ENCODE data around the gene NAA40. TPM values are rescaled to one million over a fixed set of nuclear protein-coding genes. Genes with fewer than 3 reads are reported as not detected.

Gene NAA40
- total and polyA plus RNA-seq, 2 of the 13 experiments (the other 11 are each of a cell fraction or from before 2014, with no cell fraction given), result 11.1 to 17.9 TPM

DNA sequence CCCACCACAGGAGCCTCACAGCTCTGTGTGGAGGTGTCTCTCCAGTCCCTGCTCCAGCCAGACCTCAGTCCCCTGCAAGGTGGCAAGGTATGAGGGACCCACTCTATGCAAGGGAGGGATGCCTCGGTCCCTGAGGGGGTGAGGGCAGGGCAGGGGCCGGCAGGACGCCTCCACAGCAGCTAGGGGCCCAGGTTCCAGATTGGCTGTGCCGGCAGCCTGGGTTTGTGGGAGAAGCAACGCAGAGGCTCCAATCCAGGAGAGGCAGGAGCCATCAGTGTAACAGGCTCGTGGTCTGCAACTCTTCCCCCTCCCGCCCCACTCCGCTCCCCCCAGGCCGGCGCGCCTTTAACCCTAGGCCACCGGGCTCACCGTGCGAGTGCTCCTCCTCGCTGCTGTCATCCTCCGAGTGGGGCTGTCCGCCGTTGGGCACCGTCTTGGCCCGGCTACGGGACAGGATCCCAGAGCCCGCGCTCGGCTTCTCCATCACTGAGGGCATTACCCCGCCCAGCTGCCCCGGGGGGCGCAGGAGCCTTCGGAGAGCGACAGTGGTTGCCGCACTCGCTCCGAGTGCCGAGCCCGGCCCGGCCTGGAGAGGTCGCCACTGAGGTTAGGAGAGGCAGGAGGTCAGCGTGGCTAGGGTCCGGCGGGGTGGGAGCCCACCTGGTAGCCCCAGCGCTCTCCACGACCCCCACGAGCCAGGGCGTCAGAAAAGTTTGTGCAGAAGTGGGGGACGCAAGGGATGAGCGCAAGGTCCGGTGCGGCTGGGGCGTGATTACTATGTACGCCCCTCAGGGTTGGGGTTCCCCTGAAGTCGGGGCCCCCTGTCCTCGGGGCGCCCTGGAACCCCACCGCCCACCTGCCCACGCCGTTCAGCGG is 22.6 kb upstream of the NAA40 start (continued):
- TF ChIP-seq, protein P1, sequence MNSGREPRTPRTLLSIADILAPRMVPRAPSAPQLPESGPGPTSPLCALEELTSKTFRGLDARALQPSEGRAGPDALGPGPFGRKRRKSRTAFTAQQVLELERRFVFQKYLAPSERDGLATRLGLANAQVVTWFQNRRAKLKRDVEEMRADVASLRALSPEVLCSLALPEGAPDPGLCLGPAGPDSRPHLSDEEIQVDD (CRISPR knock-in tag; IDR thresholded peaks at IDR 0.05; ENCODE audit: borderline replicate concordance), result no peak
- TF ChIP-seq, protein P2, sequence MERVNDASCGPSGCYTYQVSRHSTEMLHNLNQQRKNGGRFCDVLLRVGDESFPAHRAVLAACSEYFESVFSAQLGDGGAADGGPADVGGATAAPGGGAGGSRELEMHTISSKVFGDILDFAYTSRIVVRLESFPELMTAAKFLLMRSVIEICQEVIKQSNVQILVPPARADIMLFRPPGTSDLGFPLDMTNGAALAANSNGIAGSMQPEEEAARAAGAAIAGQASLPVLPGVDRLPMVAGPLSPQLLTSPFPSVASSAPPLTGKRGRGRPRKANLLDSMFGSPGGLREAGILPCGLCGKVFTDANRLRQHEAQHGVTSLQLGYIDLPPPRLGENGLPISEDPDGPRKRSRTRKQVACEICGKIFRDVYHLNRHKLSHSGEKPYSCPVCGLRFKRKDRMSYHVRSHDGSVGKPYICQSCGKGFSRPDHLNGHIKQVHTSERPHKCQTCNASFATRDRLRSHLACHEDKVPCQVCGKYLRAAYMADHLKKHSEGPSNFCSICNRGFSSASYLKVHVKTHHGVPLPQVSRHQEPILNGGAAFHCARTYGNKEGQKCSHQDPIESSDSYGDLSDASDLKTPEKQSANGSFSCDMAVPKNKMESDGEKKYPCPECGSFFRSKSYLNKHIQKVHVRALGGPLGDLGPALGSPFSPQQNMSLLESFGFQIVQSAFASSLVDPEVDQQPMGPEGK (CRISPR knock-in tag; IDR thresholded peaks at IDR 0.05), result peak; percentile 74
- TF ChIP-seq SRY (CRISPR knock-in tag; IDR thresholded peaks at IDR 0.05) (peak; percentile 70; the same call in 1 of the 2 replicates), ZNF724P (CRISPR knock-in tag; IDR thresholded peaks at IDR 0.05; ENCODE audit: borderline replicate concordance) (0 out of 2 replicates have a peak, but pooled peaks have one; percentile 44), PPARG (CRISPR knock-in tag; conservative IDR thresholded peaks at IDR 0.05) (no peak), ZNF331 (CRISPR knock-in tag; IDR thresholded peaks at IDR 0.05) (0 out of 2 replicates have a peak, but pooled peaks have one; percentile 14), SOX5 (CRISPR knock-in tag; IDR thresholded peaks at IDR 0.05; ENCODE audit: borderline replicate concordance) (peak; percentile 11; the same call in 1 of the 2 replicates), ZKSCAN1 (IDR thresholded peaks at IDR 0.05; ENCODE audit: low read length) (no peak), ISX (CRISPR knock-in tag; conservative IDR thresholded peaks at IDR 0.05) (no peak), GATAD1 (CRISPR knock-in tag; IDR thresholded peaks at IDR 0.05) (peak; percentile 19; the same call in 1 of the 2 replicates), ZNF564 (CRISPR knock-in tag; IDR thresholded peaks at IDR 0.05) (0 out of 2 replicates have a peak, but pooled peaks have one; percentile 13), CBFB (CRISPR knock-in tag; IDR thresholded peaks at IDR 0.05) (0 out of 2 replicates have a peak, but pooled peaks have one; percentile 13), ZMYM3 (CRISPR knock-in tag; IDR thresholded peaks at IDR 0.05) (peak; percentile 44; the same call in 1 of the 2 replicates)
- TF ChIP-seq, protein P3, sequence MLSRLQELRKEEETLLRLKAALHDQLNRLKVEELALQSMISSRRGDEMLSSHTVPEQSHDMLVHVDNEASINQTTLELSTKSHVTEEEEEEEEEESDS (CRISPR knock-in tag; IDR thresholded peaks at IDR 0.05; ENCODE audit: borderline replicate concordance), result no peak
- TF ChIP-seq, protein P4, sequence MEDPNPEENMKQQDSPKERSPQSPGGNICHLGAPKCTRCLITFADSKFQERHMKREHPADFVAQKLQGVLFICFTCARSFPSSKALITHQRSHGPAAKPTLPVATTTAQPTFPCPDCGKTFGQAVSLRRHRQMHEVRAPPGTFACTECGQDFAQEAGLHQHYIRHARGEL (CRISPR knock-in tag; IDR thresholded peaks at IDR 0.05), result peak; percentile 80; the same call in 1 of the 2 replicates
- TF ChIP-seq, protein P5, sequence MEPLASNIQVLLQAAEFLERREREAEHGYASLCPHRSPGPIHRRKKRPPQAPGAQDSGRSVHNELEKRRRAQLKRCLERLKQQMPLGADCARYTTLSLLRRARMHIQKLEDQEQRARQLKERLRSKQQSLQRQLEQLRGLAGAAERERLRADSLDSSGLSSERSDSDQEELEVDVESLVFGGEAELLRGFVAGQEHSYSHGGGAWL (CRISPR knock-in tag; IDR thresholded peaks at IDR 0.05), result peak; percentile 72
- TF ChIP-seq, protein P6, sequence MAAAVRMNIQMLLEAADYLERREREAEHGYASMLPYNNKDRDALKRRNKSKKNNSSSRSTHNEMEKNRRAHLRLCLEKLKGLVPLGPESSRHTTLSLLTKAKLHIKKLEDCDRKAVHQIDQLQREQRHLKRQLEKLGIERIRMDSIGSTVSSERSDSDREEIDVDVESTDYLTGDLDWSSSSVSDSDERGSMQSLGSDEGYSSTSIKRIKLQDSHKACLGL (CRISPR knock-in tag; IDR thresholded peaks at IDR 0.05), result peak; percentile 53
- TF ChIP-seq, protein P7, sequence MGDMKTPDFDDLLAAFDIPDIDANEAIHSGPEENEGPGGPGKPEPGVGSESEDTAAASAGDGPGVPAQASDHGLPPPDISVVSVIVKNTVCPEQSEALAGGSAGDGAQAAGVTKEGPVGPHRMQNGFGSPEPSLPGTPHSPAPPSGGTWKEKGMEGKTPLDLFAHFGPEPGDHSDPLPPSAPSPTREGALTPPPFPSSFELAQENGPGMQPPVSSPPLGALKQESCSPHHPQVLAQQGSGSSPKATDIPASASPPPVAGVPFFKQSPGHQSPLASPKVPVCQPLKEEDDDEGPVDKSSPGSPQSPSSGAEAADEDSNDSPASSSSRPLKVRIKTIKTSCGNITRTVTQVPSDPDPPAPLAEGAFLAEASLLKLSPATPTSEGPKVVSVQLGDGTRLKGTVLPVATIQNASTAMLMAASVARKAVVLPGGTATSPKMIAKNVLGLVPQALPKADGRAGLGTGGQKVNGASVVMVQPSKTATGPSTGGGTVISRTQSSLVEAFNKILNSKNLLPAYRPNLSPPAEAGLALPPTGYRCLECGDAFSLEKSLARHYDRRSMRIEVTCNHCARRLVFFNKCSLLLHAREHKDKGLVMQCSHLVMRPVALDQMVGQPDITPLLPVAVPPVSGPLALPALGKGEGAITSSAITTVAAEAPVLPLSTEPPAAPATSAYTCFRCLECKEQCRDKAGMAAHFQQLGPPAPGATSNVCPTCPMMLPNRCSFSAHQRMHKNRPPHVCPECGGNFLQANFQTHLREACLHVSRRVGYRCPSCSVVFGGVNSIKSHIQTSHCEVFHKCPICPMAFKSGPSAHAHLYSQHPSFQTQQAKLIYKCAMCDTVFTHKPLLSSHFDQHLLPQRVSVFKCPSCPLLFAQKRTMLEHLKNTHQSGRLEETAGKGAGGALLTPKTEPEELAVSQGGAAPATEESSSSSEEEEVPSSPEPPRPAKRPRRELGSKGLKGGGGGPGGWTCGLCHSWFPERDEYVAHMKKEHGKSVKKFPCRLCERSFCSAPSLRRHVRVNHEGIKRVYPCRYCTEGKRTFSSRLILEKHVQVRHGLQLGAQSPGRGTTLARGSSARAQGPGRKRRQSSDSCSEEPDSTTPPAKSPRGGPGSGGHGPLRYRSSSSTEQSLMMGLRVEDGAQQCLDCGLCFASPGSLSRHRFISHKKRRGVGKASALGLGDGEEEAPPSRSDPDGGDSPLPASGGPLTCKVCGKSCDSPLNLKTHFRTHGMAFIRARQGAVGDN (CRISPR knock-in tag; IDR thresholded peaks at IDR 0.05), result peak; percentile 74
- TF ChIP-seq, protein P8, sequence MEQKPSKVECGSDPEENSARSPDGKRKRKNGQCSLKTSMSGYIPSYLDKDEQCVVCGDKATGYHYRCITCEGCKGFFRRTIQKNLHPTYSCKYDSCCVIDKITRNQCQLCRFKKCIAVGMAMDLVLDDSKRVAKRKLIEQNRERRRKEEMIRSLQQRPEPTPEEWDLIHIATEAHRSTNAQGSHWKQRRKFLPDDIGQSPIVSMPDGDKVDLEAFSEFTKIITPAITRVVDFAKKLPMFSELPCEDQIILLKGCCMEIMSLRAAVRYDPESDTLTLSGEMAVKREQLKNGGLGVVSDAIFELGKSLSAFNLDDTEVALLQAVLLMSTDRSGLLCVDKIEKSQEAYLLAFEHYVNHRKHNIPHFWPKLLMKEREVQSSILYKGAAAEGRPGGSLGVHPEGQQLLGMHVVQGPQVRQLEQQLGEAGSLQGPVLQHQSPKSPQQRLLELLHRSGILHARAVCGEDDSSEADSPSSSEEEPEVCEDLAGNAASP (CRISPR knock-in tag; IDR thresholded peaks at IDR 0.05; ENCODE audit: borderline replicate concordance), result peak; percentile 25; the same call in 1 of the 2 replicates
